GM12875 (cell line): Measurements from ENCODE around the gene TRAPPC13.
"Not testable (repeated sequence)": the region's sequence is repeated elsewhere in the genome, so short reads cannot be mapped to it uniquely, and the experiment has no call there.

Experiments used
- H3K4me3 ChIP-seq: one replicate; pipeline ENCODE4 v1.5.1; 2011; ENCODE audit warnings: low read depth, low read length, control low read depth
- CTCF ChIP-seq: IDR thresholded peaks from 2 replicates; pipeline ENCODE4 v1.5.1; 2011; ENCODE audit warnings: low read depth, mild to moderate bottlenecking, control low read depth, inconsistent platforms, low read length, moderate library complexity, borderline replicate concordance; ENCODE audit not compliant: insufficient read depth

TRAPPC13 gene

GRCh38 chr5:65624571-65625555 is at the start of gene TRAPPC13, which contains the start of gene SHLD3:
Gene TRAPPC13 (plus strand): TSS chr5:65625027. CDS start chr5:65625061, 34 bp downstream.
Gene SHLD3 (plus strand): TSS chr5:65625027. CDS start chr5:65629588, 4,561 bp downstream.
- H3K4me3 ChIP-seq: peak within 1 kb of the TSS; percentile 86
- TF ChIP-seq CTCF: 0 out of 2 replicates have a peak, but pooled peaks have one; percentile 6

- TF ChIP-seq CTCF: no peak
- no peak overlapping the region for H3K4me3 ChIP-seq
These were observed 47.7 kb upstream of the TRAPPC13 start for GRCh38 chr5:65577141-65577540.

GRCh38 chr5:65588694-65589093 is 36.1 kb upstream of the TRAPPC13 start:
- TF ChIP-seq CTCF: no peak

GRCh38 chr5:65601761-65602160 is 23.1 kb upstream of the TRAPPC13 start:
- not testable (repeated sequence) for H3K4me3 ChIP-seq

More at GRCh38 chr5:65588694-65589093, 36.1 kb upstream of the TRAPPC13 start:
- no peak overlapping the region for H3K4me3 ChIP-seq

- H3K4me3 ChIP-seq: no peak overlapping the region
- no peak for TF ChIP-seq CTCF
These were observed 13.3 kb upstream of the TRAPPC13 start for GRCh38 chr5:65611524-65611923.

- no peak for TF ChIP-seq CTCF
- H3K4me3 ChIP-seq: no peak overlapping the region
These were observed 12.4 kb upstream of the TRAPPC13 start for GRCh38 chr5:65612298-65612907.

- H3K4me3 ChIP-seq: no peak overlapping the region
These were observed 4.8 kb upstream of the TRAPPC13 start for GRCh38 chr5:65620021-65620420.

GRCh38 chr5:65621961-65622360 is 2.9 kb upstream of the TRAPPC13 start:
- H3K4me3 ChIP-seq: not testable (repeated sequence)

More at GRCh38 chr5:65620021-65620420, 4.8 kb upstream of the TRAPPC13 start:
- TF ChIP-seq CTCF: no peak
